C4-2B (cell line): Measurements from ENCODE around the gene PDE8B.
A peak's percentile ranks its signal among the peaks of the same experiment; 100 is the strongest.

ENCODE experiments used
- H3K27ac ChIP-seq: fragments of 450-650 bp; 2 replicates; pipeline ENCODE4 v1.5.1; 2017
- ZFX ChIP-seq: fragments of 450-650 bp; IDR thresholded peaks from 2 replicates; pipeline ENCODE4 v1.6.1; 2017
- TF ChIP-seq, protein P1 (sequence below): fragments of 450-650 bp; conservative IDR thresholded peaks from 2 replicates; pipeline ENCODE4 v1.5.1; 2017; ENCODE audit warnings: mild to moderate bottlenecking

The PDE8B gene

GRCh38 chr5:77431719-77432118, 221.2 kb downstream of the PDE8B start:
- H3K27ac ChIP-seq: no peak overlapping the region
- TF ChIP-seq ZFX: no peak
- TF ChIP-seq, protein P1, sequence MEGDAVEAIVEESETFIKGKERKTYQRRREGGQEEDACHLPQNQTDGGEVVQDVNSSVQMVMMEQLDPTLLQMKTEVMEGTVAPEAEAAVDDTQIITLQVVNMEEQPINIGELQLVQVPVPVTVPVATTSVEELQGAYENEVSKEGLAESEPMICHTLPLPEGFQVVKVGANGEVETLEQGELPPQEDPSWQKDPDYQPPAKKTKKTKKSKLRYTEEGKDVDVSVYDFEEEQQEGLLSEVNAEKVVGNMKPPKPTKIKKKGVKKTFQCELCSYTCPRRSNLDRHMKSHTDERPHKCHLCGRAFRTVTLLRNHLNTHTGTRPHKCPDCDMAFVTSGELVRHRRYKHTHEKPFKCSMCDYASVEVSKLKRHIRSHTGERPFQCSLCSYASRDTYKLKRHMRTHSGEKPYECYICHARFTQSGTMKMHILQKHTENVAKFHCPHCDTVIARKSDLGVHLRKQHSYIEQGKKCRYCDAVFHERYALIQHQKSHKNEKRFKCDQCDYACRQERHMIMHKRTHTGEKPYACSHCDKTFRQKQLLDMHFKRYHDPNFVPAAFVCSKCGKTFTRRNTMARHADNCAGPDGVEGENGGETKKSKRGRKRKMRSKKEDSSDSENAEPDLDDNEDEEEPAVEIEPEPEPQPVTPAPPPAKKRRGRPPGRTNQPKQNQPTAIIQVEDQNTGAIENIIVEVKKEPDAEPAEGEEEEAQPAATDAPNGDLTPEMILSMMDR: no peak

DNA sequence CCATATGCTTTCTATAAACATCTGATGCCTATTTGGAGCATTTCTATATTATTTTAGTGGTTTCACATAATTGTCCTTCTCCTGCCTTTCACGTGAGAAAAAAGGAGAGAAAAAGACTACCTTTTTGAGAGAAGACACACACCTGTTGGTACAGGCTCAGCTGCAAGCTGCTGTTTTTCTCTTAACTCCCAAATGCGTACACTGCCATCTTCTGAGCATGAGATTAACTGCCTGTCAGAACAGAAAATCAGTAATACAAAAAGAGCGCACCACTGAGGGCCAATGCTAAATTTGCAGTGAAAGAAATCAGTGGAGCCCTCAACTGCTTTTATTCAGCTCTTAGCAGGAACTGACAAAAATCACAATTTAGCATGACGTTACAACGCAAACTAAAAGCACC, 226.7 kb downstream of the PDE8B start:
- TF ChIP-seq, protein P1: peak; percentile 76
- no peak for TF ChIP-seq ZFX
- H3K27ac ChIP-seq: no peak overlapping the region

GRCh38 chr5:77438071-77438470, 227.6 kb downstream of the PDE8B start:
- no peak overlapping the region for H3K27ac ChIP-seq
- TF ChIP-seq, protein P1: no peak
- TF ChIP-seq ZFX: no peak

DNA sequence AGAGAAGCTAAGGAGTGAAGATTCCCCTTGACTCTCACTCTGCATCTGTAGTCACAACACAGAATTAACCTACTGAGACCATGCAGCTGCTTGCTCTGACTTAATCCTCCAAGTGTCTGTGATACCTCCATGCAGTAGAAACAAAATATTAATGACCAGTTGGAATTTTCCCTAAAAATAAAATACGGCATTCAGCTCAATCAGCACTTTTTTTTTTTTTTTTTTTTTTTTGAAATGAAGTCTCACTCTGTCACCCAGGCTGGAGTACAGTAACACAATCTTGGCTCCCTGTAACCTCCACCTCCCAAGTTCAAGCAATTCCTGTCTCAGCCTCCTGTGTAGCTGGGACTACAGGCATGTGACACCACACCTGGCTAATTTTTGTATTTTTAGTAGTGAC, 233.2 kb downstream of the PDE8B start:
- TF ChIP-seq ZFX: no peak
- TF ChIP-seq, protein P1: no peak
- no peak overlapping the region for H3K27ac ChIP-seq

GRCh38 chr5:77444356-77444755, 233.9 kb downstream of the PDE8B start:
- H3K27ac ChIP-seq: no peak overlapping the region
- TF ChIP-seq, protein P1: no peak
- no peak for TF ChIP-seq ZFX

- H3K27ac ChIP-seq: peak overlapping the region; percentile 21; the same call in 1 of the 2 replicates
- TF ChIP-seq, protein P1: no peak
- no peak for TF ChIP-seq ZFX
Observed at GRCh38 chr5:77448831-77449230, 238.4 kb downstream of the PDE8B start.

- TF ChIP-seq, protein P1: no peak
- TF ChIP-seq ZFX: no peak
- peak overlapping the region; percentile 21; the same call in 1 of the 2 replicates for H3K27ac ChIP-seq
Observed at GRCh38 chr5:77449277-77449676, 238.8 kb downstream of the PDE8B start.
